Measurements from ENCODE around the gene UPK2. TPM values are rescaled to one million over a fixed set of nuclear protein-coding genes. Genes with fewer than 3 reads are reported as not detected.
A peak's percentile ranks its signal among the peaks of the same experiment; 100 is the strongest.

The UPK2 gene
- total and polyA plus RNA-seq, 10 of the 15 experiments (the other 5 are each of a cell fraction or from before 2014, with no cell fraction given), result 0.07 to 1.0 (median 0.31) TPM; not detected in 7

DNA sequence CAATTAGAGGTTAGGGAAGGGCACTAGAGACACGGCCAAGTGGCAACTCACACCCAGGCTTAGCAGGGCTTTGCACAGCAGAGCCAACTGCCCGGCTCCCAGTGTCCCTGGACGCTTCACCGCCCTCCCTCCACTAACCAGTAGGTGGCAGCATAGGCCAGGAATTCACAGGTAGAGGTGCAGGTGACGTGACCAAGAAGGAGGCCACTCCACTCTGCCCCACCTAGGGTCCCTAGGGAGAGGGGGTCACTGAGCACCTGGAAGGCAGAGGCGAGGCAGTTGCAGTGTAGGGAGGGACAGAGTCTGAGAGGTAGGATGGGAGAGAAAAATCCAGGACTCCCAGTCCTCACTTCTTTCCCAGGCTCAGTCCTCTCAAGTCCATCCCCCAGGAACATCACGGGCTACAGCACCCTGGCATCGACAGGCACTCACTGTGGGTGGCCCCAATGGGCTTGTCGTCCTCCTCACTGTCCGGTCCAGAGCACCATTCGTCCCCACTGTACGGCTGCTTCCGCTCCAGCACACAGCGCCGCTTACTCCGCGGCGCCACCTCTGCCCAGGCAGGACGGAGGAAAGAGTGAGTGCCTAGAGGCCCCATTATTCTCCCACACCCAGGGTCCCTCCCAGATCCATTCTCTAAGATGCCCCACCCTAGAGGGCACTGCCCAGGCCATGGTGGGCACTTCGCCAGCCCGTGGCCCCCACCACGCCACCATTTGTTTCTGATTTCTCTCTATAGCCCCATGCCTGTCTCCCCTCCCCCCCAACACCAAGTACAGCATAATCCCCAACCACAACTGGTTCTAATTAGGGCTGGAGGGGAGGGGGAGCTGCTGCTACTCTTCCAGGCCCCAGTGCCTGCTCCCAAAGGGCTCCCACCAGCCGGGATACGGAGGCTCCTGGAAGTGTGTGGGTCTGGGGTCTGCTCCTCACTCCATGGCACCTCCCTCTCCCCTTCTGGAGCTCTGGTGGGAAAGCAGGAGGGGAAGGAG is 48.8 kb upstream of the UPK2 start:
- 54% methylated on average over 22 of the region's 24 CpGs for WGBS (ENCODE audit: insufficient coverage, insufficient replicate concordance, low lambda C conversion rate, missing lambda C conversion rate)
- Histone ChIP-seq H4K20me1 (ENCODE audit: control insufficient read depth, insufficient read depth) (no peaks in the 10 kb centered on the region), H3K36me3 (ENCODE audit: control insufficient read depth in 2 of 2, insufficient read depth in 2 of 2, low read length in 1 of 2) (peaks cover 4 to 6% of the 10 kb centered on the region in 2 experiments), H3K79me2 (ENCODE audit: control insufficient read depth, insufficient read depth, low read length) (no peaks in the 10 kb centered on the region), H3K4me1 (ENCODE audit: control insufficient read depth, insufficient read depth, low read length) (peaks cover 10% of the 10 kb centered on the region), H3K4me2 (ENCODE audit: control insufficient read depth, insufficient read depth) (no peak overlapping the region), H3K27me3 (replicated peaks in 1 of 2; ENCODE audit: control insufficient read depth in 2 of 2, insufficient read depth in 2 of 2, low read length in 1 of 2) (no peaks in the 10 kb centered on the region), H3K9me3 (replicated peaks; ENCODE audit: control insufficient read depth, insufficient read depth, low read length) (no peaks in the 10 kb centered on the region), H3K27ac (ENCODE audit: control insufficient read depth, insufficient read depth) (no peak overlapping the region), H3K9ac (ENCODE audit: control insufficient read depth, insufficient read depth, low read length) (no peak overlapping the region), H3K4me3 (no peak overlapping the region), H2AFZ (ENCODE audit: control insufficient read depth, low read depth, low read length) (no peak overlapping the region)
- ATAC-seq (peak; percentile 98), FAIRE-seq (peak; percentile 99), DNase-seq (ENCODE audit: low read depth, low spot score) (peak; percentile 61)
- SMC1A ChIA-PET (ENCODE audit: uncharacterized antibody, unreplicated experiment), result interaction anchor here (0.8 to 10.3 kb wide), 6 partner anchors 12 to 210 kb away, joined by 3 to 185 read pairs (median 5); partner anchors contain the start of gene BCL9L
- intact Hi-C loops (cut with micrococcal nuclease; ENCODE audit: unreplicated experiment) (loop anchor here (1.0 kb wide), 2 partner anchors 23 to 49 kb away; partner anchors contain the start of gene UPK2), in situ Hi-C loops (cut with MboI) (loop anchor here (5.0 kb wide), 1 partner anchor 50 kb away; the partner anchor contains the start of gene UPK2)
- CTCF ChIA-PET, result interaction anchor here (0.8 to 13.2 kb wide), 13 partner anchors 20 to 259 kb away, joined by 3 to 330 read pairs (median 5); partner anchors contain the start of genes BCL9L and UPK2
- no TSS peak for BruUV-seq (replicated peaks)
- POLR2A ChIA-PET, result interaction anchor here (1.1 kb wide), 1 partner anchor 19 kb away, joined by 3 read pairs; no protein-coding TSS in a partner anchor
- RAD21 ChIA-PET (ENCODE audit: unreplicated experiment), result interaction anchor here (0.6 to 9.9 kb wide), 7 partner anchors 19 to 199 kb away, joined by 3 to 169 read pairs (median 3); partner anchors contain the start of genes BCL9L and C2CD2L
- TF ChIP-seq BHLHE40 (IDR thresholded peaks at IDR 0.05; ENCODE audit: borderline replicate concordance in 1 of 2, low read depth in 2 of 2, low read length in 1 of 2) (peak; percentile 56 to 61; a peak in 3 of 4 replicates), HDGF (IDR thresholded peaks at IDR 0.05) (peak; percentile 69; the same call in 1 of the 2 replicates), YY1 (IDR thresholded peaks at IDR 0.05; ENCODE audit: low read depth, low read length) (peak; percentile 54; the same call in 1 of the 2 replicates), HCFC1 (IDR thresholded peaks at IDR 0.05; ENCODE audit: low read length) (no peak), POLR2A (IDR thresholded peaks at IDR 0.05; ENCODE audit: low read depth, low read length) (0 out of 2 replicates have a peak, but pooled peaks have one; percentile 13), IKZF1 (conservative IDR thresholded peaks at IDR 0.05) (peak; percentile 64; the same call in 1 of the 2 replicates), NFIC (IDR thresholded peaks at IDR 0.05; ENCODE audit: low read depth, low read length) (no peak), POU2F2 (IDR thresholded peaks at IDR 0.05; ENCODE audit: borderline replicate concordance, low read depth, low read length) (no peak; the same call in 2 of the 3 replicates), ZNF24 (IDR thresholded peaks at IDR 0.05) (no peak), SRF (IDR thresholded peaks at IDR 0.05; ENCODE audit: low read depth in 2 of 2, low read length in 2 of 2) (no peak), TCF7 (IDR thresholded peaks at IDR 0.05; ENCODE audit: borderline replicate concordance) (no peak), SMAD5 (IDR thresholded peaks at IDR 0.05; ENCODE audit: low read depth) (no peak), CREB1 (IDR thresholded peaks at IDR 0.05; ENCODE audit: low read depth) (peak; percentile 57; the same call in 1 of the 2 replicates), NRF1 (conservative IDR thresholded peaks at IDR 0.05; ENCODE audit: low read depth, low read length) (no peak; the same call in 1 of the 2 replicates), TCF12 (IDR thresholded peaks at IDR 0.05; ENCODE audit: low read depth, low read length) (0 out of 2 replicates have a peak, but pooled peaks have one; percentile 49), NR2F1 (conservative IDR thresholded peaks at IDR 0.05) (0 out of 2 replicates have a peak, but pooled peaks have one; percentile 28)
- TF ChIP-seq, protein P1, sequence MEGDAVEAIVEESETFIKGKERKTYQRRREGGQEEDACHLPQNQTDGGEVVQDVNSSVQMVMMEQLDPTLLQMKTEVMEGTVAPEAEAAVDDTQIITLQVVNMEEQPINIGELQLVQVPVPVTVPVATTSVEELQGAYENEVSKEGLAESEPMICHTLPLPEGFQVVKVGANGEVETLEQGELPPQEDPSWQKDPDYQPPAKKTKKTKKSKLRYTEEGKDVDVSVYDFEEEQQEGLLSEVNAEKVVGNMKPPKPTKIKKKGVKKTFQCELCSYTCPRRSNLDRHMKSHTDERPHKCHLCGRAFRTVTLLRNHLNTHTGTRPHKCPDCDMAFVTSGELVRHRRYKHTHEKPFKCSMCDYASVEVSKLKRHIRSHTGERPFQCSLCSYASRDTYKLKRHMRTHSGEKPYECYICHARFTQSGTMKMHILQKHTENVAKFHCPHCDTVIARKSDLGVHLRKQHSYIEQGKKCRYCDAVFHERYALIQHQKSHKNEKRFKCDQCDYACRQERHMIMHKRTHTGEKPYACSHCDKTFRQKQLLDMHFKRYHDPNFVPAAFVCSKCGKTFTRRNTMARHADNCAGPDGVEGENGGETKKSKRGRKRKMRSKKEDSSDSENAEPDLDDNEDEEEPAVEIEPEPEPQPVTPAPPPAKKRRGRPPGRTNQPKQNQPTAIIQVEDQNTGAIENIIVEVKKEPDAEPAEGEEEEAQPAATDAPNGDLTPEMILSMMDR (IDR thresholded peaks at IDR 0.05 in 2 of 3, conservative IDR thresholded peaks at IDR 0.05 in 1 of 3; ENCODE audit: control insufficient read depth in 2 of 3, extremely low read depth in 1 of 3, insufficient read depth in 1 of 3, low read depth in 3 of 3, low read length in 3 of 3), result peak; percentile 89 to 99 (median 93); a peak in 5 of 6 replicates
- TF ChIP-seq, protein P2, sequence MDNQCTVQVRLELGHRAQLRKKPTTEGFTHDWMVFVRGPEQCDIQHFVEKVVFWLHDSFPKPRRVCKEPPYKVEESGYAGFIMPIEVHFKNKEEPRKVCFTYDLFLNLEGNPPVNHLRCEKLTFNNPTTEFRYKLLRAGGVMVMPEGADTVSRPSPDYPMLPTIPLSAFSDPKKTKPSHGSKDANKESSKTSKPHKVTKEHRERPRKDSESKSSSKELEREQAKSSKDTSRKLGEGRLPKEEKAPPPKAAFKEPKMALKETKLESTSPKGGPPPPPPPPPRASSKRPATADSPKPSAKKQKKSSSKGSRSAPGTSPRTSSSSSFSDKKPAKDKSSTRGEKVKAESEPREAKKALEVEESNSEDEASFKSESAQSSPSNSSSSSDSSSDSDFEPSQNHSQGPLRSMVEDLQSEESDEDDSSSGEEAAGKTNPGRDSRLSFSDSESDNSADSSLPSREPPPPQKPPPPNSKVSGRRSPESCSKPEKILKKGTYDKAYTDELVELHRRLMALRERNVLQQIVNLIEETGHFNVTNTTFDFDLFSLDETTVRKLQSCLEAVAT (IDR thresholded peaks at IDR 0.05), result no peak
